ENCODE data around the gene PHRF1. TPM values are rescaled to one million over a fixed set of nuclear protein-coding genes. Genes with fewer than 3 reads are reported as not detected.

Gene PHRF1
- total and polyA plus RNA-seq, 4 donors, result 2.4 to 25.2 (median 18.8) TPM

DNA sequence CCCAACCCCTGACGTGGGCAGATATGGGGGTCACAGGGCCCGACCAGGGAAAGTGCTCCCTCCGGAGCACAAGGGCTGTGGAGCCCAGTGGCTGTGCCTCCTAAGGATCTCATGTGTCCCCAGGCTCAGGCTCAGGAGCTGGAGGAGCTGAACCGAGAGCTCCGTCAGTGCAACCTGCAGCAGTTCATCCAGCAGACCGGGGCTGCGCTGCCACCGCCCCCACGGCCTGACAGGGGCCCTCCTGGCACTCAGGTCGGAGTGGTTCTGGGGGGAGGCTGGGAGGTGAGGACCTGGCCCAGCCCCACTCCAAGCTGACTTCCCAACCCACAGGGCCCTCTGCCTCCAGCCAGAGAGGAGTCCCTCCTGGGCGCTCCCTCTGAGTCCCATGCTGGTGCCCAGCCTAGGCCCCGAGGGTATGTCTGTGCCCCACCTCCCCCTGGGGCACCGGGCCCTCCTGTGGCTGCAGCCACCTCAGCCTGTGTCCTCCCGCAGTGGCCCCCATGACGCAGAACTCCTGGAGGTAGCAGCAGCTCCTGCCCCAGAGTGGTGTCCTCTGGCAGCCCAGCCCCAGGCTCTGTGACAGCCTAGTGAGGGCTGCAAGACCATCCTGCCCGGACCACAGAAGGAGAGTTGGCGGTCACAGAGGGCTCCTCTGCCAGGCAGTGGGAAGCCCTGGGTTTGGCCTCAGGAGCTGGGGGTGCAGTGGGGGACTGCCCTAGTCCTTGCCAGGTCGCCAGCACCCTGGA is 13.0 kb upstream of the PHRF1 start:
- Histone ChIP-seq H3K9ac (ENCODE audit: low read depth in 1 of 2, low read length in 2 of 2) (no peak overlapping the region), H3K9me3 (ENCODE audit: control insufficient read depth in 4 of 4, low read length in 3 of 4) (no peaks in the 10 kb centered on the region), H3K4me3 (ENCODE audit: low read depth in 1 of 3, low read length in 3 of 3) (no peak overlapping the region), H3K4me1 (ENCODE audit: control insufficient read depth in 4 of 4, insufficient read depth in 4 of 4, low read length in 3 of 4) (peaks cover 19 to 40% (median 28%) of the 10 kb centered on the region in 4 donors), H3K27me3 (ENCODE audit: control insufficient read depth in 4 of 4, insufficient read depth in 4 of 4, low read length in 3 of 4) (no peaks in the 10 kb centered on the region), H3K36me3 (ENCODE audit: control insufficient read depth in 4 of 4, insufficient read depth in 3 of 4, low read depth in 1 of 4, low read length in 3 of 4) (peaks cover 0 to 8% (median 6%) of the 10 kb centered on the region in 4 donors), H3K27ac (ENCODE audit: low read depth in 1 of 2, low read length in 2 of 2) (no peak overlapping the region)
- 96% methylated on average over 18 of the region's 18 CpGs for WGBS
- DNase-seq (ENCODE audit: low spot score), result no peak
- TF ChIP-seq SP1 (IDR thresholded peaks at IDR 0.05), result no peak
- TF ChIP-seq, protein P1, sequence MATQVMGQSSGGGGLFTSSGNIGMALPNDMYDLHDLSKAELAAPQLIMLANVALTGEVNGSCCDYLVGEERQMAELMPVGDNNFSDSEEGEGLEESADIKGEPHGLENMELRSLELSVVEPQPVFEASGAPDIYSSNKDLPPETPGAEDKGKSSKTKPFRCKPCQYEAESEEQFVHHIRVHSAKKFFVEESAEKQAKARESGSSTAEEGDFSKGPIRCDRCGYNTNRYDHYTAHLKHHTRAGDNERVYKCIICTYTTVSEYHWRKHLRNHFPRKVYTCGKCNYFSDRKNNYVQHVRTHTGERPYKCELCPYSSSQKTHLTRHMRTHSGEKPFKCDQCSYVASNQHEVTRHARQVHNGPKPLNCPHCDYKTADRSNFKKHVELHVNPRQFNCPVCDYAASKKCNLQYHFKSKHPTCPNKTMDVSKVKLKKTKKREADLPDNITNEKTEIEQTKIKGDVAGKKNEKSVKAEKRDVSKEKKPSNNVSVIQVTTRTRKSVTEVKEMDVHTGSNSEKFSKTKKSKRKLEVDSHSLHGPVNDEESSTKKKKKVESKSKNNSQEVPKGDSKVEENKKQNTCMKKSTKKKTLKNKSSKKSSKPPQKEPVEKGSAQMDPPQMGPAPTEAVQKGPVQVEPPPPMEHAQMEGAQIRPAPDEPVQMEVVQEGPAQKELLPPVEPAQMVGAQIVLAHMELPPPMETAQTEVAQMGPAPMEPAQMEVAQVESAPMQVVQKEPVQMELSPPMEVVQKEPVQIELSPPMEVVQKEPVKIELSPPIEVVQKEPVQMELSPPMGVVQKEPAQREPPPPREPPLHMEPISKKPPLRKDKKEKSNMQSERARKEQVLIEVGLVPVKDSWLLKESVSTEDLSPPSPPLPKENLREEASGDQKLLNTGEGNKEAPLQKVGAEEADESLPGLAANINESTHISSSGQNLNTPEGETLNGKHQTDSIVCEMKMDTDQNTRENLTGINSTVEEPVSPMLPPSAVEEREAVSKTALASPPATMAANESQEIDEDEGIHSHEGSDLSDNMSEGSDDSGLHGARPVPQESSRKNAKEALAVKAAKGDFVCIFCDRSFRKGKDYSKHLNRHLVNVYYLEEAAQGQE (IDR thresholded peaks at IDR 0.05), result no peak
- TF ChIP-seq FOXA1 (IDR thresholded peaks at IDR 0.05), result no peak
- no peak for TF ChIP-seq HNF4G (IDR thresholded peaks at IDR 0.05)
- no peak for TF ChIP-seq YY1 (IDR thresholded peaks at IDR 0.05)
- TF ChIP-seq NR2F2 (IDR thresholded peaks at IDR 0.05), result no peak
- no peak for TF ChIP-seq RAD21 (IDR thresholded peaks at IDR 0.05)
- no peak for TF ChIP-seq TAF1 (conservative IDR thresholded peaks at IDR 0.05)
- TF ChIP-seq, protein P2, sequence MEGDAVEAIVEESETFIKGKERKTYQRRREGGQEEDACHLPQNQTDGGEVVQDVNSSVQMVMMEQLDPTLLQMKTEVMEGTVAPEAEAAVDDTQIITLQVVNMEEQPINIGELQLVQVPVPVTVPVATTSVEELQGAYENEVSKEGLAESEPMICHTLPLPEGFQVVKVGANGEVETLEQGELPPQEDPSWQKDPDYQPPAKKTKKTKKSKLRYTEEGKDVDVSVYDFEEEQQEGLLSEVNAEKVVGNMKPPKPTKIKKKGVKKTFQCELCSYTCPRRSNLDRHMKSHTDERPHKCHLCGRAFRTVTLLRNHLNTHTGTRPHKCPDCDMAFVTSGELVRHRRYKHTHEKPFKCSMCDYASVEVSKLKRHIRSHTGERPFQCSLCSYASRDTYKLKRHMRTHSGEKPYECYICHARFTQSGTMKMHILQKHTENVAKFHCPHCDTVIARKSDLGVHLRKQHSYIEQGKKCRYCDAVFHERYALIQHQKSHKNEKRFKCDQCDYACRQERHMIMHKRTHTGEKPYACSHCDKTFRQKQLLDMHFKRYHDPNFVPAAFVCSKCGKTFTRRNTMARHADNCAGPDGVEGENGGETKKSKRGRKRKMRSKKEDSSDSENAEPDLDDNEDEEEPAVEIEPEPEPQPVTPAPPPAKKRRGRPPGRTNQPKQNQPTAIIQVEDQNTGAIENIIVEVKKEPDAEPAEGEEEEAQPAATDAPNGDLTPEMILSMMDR (IDR thresholded peaks at IDR 0.05; ENCODE audit: low read depth, low read length, missing input control), result no peak
- no peak for TF ChIP-seq HNF4A (conservative IDR thresholded peaks at IDR 0.05)
- TF ChIP-seq FOXA2 (IDR thresholded peaks at IDR 0.05), result no peak
- no peak for TF ChIP-seq JUND (IDR thresholded peaks at IDR 0.05)
- no peak for TF ChIP-seq GABPA (IDR thresholded peaks at IDR 0.05 in 1 of 2, conservative IDR thresholded peaks at IDR 0.05 in 1 of 2)
- TF ChIP-seq RXRA (IDR thresholded peaks at IDR 0.05), result no peak
- TF ChIP-seq EGR1 (IDR thresholded peaks at IDR 0.05; ENCODE audit: low read depth in 2 of 2), result no peak
- TF ChIP-seq, protein P3, sequence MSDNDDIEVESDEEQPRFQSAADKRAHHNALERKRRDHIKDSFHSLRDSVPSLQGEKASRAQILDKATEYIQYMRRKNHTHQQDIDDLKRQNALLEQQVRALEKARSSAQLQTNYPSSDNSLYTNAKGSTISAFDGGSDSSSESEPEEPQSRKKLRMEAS (IDR thresholded peaks at IDR 0.05), result no peak
- TF ChIP-seq, protein P4, sequence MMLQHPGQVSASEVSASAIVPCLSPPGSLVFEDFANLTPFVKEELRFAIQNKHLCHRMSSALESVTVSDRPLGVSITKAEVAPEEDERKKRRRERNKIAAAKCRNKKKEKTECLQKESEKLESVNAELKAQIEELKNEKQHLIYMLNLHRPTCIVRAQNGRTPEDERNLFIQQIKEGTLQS (IDR thresholded peaks at IDR 0.05), result no peak
- TF ChIP-seq, protein P5, sequence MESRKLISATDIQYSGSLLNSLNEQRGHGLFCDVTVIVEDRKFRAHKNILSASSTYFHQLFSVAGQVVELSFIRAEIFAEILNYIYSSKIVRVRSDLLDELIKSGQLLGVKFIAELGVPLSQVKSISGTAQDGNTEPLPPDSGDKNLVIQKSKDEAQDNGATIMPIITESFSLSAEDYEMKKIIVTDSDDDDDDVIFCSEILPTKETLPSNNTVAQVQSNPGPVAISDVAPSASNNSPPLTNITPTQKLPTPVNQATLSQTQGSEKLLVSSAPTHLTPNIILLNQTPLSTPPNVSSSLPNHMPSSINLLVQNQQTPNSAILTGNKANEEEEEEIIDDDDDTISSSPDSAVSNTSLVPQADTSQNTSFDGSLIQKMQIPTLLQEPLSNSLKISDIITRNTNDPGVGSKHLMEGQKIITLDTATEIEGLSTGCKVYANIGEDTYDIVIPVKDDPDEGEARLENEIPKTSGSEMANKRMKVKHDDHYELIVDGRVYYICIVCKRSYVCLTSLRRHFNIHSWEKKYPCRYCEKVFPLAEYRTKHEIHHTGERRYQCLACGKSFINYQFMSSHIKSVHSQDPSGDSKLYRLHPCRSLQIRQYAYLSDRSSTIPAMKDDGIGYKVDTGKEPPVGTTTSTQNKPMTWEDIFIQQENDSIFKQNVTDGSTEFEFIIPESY (IDR thresholded peaks at IDR 0.05), result no peak
